SJSA1 (cell line): ENCODE results near the gene ABCD1. TPM values are rescaled to one million over a fixed set of nuclear protein-coding genes. Genes with fewer than 3 reads are reported as not detected.
A peak's percentile ranks its signal among the peaks of the same experiment; 100 is the strongest.
"Not testable (repeated sequence)": the region's sequence is repeated elsewhere in the genome, so short reads cannot be mapped to it uniquely, and the experiment has no call there.

Experiments
- DNase-seq, 2 experiments: peaks; one replicate each; pipeline ENCODE4 v3.0.0-alpha.2; 2015 to 2020; ENCODE audit warnings: low spot score in 2 of 2, low read depth in 1 of 2
- H3K27ac ChIP-seq: fragments of 250-450 bp; sonication (Bioruptor Pico); 2 replicates; pipeline ENCODE4 v1.5.1; 2020; ENCODE audit warnings: mild to moderate bottlenecking, moderate library complexity
- H3K27me3 ChIP-seq: fragments of 250-450 bp; sonication (Bioruptor Pico); replicated peaks from 2 replicates; pipeline ENCODE4 v1.5.1; 2020; ENCODE audit warnings: mild to moderate bottlenecking, moderate library complexity
- H3K36me3 ChIP-seq: fragments of 250-450 bp; sonication (Bioruptor Pico); 2 replicates; pipeline ENCODE4 v1.5.1; 2020; ENCODE audit warnings: mild to moderate bottlenecking
- H3K4me1 ChIP-seq: fragments of 250-450 bp; sonication (Bioruptor Pico); replicated peaks from 2 replicates; pipeline ENCODE4 v1.6.1; 2021; ENCODE audit warnings: mild to moderate bottlenecking
- H3K4me3 ChIP-seq: fragments of 250-450 bp; sonication (Bioruptor Pico); 2 replicates; pipeline ENCODE4 v1.5.1; 2020; ENCODE audit warnings: mild to moderate bottlenecking
- H3K9me3 ChIP-seq: fragments of 250-450 bp; sonication (Bioruptor Pico); replicated peaks from 2 replicates; pipeline ENCODE4 v1.5.1; 2020; ENCODE audit warnings: mild to moderate bottlenecking
- total RNA-seq: library from RNA; depleted of rRNA; stranded (reverse); fragments of >200 nt; shearing (Covaris generic); gene quantifications from 2 replicates; pipeline ENCODE4 v1.2.3, GENCODE V29; 2014

Gene ABCD1
- total RNA-seq, 1 experiment from 2014 or later, result 10.3 TPM

GRCh38 chrX:153699784-153700371 lies 24.8 kb upstream of the ABCD1 start:
- not testable (repeated sequence) for H3K27ac ChIP-seq, DNase-seq, H3K9me3 ChIP-seq, H3K27me3 ChIP-seq, H3K36me3 ChIP-seq, H3K4me3 ChIP-seq, H3K4me1 ChIP-seq

GRCh38 chrX:153700376-153700945 lies 24.2 kb upstream of the ABCD1 start:
- DNase-seq, result no peak
- Histone ChIP-seq H3K36me3 (no peaks in the 10 kb centered on the region), H3K27ac (no peak overlapping the region), H3K4me1 (no peaks in the 10 kb centered on the region), H3K4me3 (no peak overlapping the region), H3K27me3 (no peaks in the 10 kb centered on the region), H3K9me3 (no peaks in the 10 kb centered on the region)

- no peaks in the 10 kb centered on the region for H3K4me1 ChIP-seq
- no peak overlapping the region for H3K27ac ChIP-seq
- DNase-seq, result no peak
- no peaks in the 10 kb centered on the region for H3K36me3 ChIP-seq
- no peak overlapping the region for H3K4me3 ChIP-seq
- no peaks in the 10 kb centered on the region for H3K9me3 ChIP-seq
- no peaks in the 10 kb centered on the region for H3K27me3 ChIP-seq
These were observed 23.7 kb upstream of the ABCD1 start for GRCh38 chrX:153700967-153701366.

DNA sequence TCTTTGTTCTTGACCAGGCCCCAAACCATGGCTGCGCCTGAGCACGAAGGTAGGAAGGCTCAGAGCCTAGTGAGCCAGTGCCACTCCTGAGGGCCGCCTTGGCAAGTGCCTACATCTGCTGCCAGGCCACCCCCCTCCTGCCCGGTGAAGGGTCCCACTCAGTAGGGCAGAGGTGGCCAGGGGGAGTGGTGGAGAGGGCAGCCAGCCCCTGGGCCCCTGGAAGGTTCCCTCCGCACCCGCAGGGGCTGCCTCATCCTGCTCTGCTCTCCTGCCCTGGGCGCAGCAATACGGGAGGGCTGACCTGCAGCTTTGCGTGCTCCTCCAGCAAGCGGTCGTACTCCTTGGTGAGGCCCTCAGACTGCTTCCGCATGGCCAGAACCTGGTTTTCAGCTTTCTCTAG lies 22.9 kb upstream of the ABCD1 start:
- H3K36me3 ChIP-seq, result no peaks in the 10 kb centered on the region
- no peak overlapping the region for H3K4me3 ChIP-seq
- no peaks in the 10 kb centered on the region for H3K4me1 ChIP-seq
- H3K9me3 ChIP-seq, result no peaks in the 10 kb centered on the region
- DNase-seq, result no peak
- no peaks in the 10 kb centered on the region for H3K27me3 ChIP-seq
- no peak overlapping the region for H3K27ac ChIP-seq

DNA sequence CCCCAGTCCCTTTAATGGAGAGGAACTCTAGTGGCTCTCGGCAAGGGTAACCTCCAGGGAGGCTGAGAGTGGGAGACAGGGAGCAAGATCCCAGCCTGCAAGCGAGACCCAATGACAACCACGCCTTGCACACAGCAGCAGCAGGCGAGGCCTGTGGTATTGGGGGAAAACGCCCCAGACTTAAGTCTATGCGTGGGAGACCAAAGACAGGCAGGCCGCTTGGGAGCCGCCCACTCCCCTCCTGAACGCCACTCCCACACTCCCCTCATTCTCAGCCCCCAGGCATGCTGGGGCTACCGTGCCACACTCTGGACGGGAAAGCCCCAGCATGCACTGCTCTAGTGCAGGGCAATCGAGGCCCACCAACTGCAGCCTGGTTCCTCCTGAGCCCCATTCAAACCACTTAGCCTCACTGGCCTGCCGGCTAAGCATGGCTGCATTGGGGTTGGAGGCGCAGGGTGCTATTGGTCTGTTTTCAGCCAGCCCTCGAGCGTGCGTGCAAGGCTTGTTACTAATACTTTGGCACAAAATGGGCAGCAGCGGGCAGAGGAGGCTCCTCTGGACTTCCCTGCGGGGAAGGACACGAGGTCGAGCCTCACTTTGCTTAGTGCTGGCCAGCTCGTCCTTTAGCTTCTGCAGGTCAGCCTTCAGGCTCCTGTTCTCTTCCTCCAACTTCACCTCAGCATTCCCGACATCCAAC lies 22.2 kb upstream of the ABCD1 start:
- no peak overlapping the region for H3K27ac ChIP-seq
- no peaks in the 10 kb centered on the region for H3K4me1 ChIP-seq
- no peak overlapping the region for H3K4me3 ChIP-seq
- no peaks in the 10 kb centered on the region for H3K27me3 ChIP-seq
- no peaks in the 10 kb centered on the region for H3K36me3 ChIP-seq
- H3K9me3 ChIP-seq, result no peaks in the 10 kb centered on the region
- DNase-seq, result no peak

GRCh38 chrX:153703036-153703370 lies 21.7 kb upstream of the ABCD1 start:
- no peaks in the 10 kb centered on the region for H3K4me1 ChIP-seq
- no peak for DNase-seq
- no peak overlapping the region for H3K27ac ChIP-seq
- H3K36me3 ChIP-seq, result no peaks in the 10 kb centered on the region
- H3K4me3 ChIP-seq, result no peak overlapping the region
- H3K9me3 ChIP-seq, result no peaks in the 10 kb centered on the region
- H3K27me3 ChIP-seq, result no peaks in the 10 kb centered on the region

- no peaks in the 10 kb centered on the region for H3K27me3 ChIP-seq
- no peak for DNase-seq
- H3K27ac ChIP-seq, result no peak overlapping the region
- H3K4me1 ChIP-seq, result no peaks in the 10 kb centered on the region
- no peak overlapping the region for H3K4me3 ChIP-seq
- H3K36me3 ChIP-seq, result no peaks in the 10 kb centered on the region
- H3K9me3 ChIP-seq, result no peaks in the 10 kb centered on the region
These were observed 20.6 kb upstream of the ABCD1 start for GRCh38 chrX:153704021-153704526.

- not testable (repeated sequence) for H3K27me3 ChIP-seq, DNase-seq, H3K36me3 ChIP-seq, H3K4me3 ChIP-seq, H3K9me3 ChIP-seq, H3K4me1 ChIP-seq, H3K27ac ChIP-seq
These were observed 19.8 kb upstream of the ABCD1 start for GRCh38 chrX:153704631-153705402.

DNA sequence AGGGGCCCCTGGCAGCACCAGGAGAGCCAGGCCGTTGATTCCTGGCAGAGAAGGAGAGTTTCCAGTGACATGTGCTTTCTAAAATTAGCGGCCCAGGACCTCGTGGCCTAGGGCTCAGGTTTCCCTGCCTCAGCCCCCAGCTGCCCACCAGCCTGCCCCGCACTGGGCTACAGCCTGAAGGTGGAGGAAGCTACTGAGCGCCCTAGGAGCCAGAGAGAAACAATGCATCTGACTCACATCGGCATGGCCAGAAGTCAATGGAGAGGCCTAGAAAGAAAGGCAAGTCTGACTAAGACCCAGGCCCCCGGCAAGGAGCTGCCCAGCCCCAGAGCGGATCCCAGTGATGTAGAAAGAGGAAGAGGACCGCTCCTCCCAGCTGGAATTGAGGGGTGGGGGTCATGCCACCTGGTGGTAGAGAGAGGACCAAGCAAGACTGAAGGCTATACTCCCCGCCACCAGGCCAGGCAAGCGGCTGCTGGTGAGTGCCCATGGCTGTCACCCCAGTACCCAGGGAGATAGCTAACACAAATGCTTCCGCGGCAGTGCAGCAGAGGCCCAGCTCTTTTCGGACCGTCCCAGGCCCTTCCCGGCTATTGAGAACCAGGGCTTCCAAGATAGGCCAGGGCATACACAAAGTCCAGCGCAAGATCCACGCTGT lies 19.1 kb upstream of the ABCD1 start:
- not testable (repeated sequence) for H3K4me3 ChIP-seq, H3K27ac ChIP-seq, H3K9me3 ChIP-seq, DNase-seq, H3K4me1 ChIP-seq, H3K27me3 ChIP-seq, H3K36me3 ChIP-seq

DNA sequence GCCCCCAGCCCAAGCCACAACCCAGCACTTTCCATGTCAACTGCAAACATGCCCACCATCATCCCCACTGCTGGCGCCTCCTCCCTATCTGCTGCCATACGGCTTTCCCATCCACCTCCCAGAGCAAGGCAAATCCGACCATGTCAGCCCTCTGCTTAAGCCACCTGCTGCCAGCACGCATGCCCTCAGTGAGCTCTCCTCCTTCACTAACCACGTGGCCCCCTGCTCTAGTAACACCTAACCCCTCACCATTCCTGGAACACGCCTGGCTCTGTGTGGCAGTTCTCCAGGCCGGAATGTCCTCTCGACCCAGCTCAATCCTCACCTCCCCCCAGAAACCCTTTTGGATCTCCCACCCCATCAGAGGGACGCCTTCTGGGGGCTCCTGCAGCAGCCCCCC lies 17.9 kb upstream of the ABCD1 start:
- Histone ChIP-seq H3K9me3 (no peaks in the 10 kb centered on the region), H3K27me3 (no peaks in the 10 kb centered on the region), H3K4me1 (no peaks in the 10 kb centered on the region), H3K27ac (no peak overlapping the region), H3K36me3 (no peaks in the 10 kb centered on the region), H3K4me3 (no peak overlapping the region)
- DNase-seq, result no peak

DNA sequence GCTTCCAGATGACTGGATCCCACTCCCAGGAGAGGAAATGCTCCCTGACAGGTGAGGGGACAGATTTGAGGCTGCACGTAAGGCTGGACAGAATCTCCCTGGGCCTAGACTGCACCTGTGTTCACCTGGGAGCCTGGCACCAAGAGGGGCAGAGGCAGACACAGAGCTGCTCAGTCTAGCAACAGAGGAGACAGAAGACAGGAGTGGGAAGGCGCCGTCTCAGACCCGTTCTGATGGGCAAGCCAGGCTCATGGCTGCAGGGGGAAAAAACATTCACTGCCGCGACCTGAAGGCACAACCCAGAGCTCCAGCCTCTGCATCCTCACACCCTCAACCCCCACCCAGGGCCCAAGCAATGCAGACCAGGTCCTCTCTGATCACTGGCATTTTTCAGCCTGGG lies 17.2 kb upstream of the ABCD1 start:
- H3K27ac ChIP-seq, result no peak overlapping the region
- DNase-seq, result no peak
- H3K27me3 ChIP-seq, result no peaks in the 10 kb centered on the region
- no peaks in the 10 kb centered on the region for H3K36me3 ChIP-seq
- no peak overlapping the region for H3K4me3 ChIP-seq
- H3K9me3 ChIP-seq, result no peaks in the 10 kb centered on the region
- no peaks in the 10 kb centered on the region for H3K4me1 ChIP-seq

GRCh38 chrX:153708415-153708814 lies 16.2 kb upstream of the ABCD1 start:
- no peak overlapping the region for H3K27ac ChIP-seq
- H3K36me3 ChIP-seq, result peaks cover 5% of the 10 kb centered on the region; the same call in 1 of the 2 replicates
- no peaks in the 10 kb centered on the region for H3K27me3 ChIP-seq
- H3K9me3 ChIP-seq, result no peaks in the 10 kb centered on the region
- no peak overlapping the region for H3K4me3 ChIP-seq
- H3K4me1 ChIP-seq, result no peaks in the 10 kb centered on the region
- peak; percentile 26 to 61 for DNase-seq

DNA sequence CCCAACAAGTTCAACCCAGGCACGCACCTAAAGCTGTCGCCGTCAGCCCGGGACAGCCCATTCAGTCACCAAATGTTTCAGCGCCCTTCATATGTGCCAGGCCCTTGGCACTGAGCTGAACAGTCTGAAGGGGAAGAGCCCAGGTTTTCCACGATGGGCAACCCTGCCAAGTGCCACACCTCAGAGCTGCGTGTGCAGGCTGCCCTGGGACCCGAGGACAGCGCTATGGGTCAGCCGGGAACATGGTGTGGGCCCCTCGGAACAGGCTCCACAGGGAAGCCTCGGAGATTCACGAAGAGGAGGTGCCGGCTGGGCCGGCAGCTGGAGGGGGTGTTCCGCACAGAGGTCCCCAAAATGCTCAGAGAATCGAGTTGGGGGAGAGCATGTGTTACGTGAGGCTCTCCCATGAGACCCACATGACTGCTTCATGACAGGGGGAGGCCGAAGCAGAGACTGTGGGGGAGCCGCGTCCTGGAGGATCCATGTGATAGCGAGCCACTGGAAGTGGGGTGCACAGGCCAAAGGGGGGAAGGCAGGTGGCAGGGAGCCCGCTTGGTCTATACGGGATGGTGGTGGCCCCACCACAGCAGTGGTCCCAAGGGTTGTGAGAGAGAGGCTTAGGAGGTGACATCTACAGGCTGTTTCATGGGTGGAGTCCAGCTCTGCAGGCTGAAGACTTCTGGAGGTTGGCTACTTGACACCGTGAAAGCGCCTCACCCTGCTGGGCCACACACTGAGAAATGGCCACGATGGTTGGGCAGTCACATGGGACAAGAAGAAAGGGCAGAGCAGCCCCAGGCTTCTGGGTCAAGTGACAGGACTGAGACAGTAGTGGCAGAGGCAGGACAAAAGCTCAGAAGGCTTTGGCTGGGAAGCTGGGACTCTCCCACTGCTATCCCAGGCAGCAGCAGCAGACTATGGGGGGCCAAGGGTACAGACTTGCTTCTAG lies 14.7 kb upstream of the ABCD1 start:
- no peak for DNase-seq
- Histone ChIP-seq H3K4me3 (no peak overlapping the region), H3K27ac (no peak overlapping the region), H3K36me3 (peaks cover 12% of the 10 kb centered on the region), H3K9me3 (no peaks in the 10 kb centered on the region), H3K27me3 (no peaks in the 10 kb centered on the region), H3K4me1 (no peaks in the 10 kb centered on the region)
